ENCODE measurements around the gene CCER1.

CCER1 gene

DNA sequence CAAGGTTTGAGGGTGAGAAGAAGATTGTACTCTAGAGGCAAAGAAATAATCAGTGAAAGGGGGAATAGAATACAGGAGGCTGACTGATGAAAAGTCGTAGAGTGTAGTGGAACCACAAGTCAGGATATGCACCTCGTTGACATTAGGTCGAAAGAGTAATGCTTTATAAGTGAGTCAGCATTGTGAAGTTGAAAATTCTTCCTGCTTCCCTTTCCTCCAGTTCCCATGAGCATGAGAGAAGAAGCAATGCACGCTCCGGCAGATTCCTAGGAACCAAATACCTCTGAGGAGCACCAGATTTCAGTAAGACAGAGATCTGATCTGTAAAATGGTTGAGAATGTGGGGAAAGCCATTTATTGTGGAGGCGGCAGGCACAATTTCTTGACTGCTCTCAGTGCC is 16.5 kb downstream of the CCER1 start:
- Histone ChIP-seq H3K9me3 (no peaks in the 10 kb centered on the region), H3K27me3 (no peaks in the 10 kb centered on the region), H3K36me3 (no peaks in the 10 kb centered on the region), H3K4me1 (ENCODE audit: control insufficient read depth in 1 of 2, insufficient read depth in 1 of 2, low read depth in 1 of 2, low read length in 1 of 2) (no peaks in the 10 kb centered on the region), H3K27ac (no peak overlapping the region), H3K4me3 (ENCODE audit: low read depth in 1 of 2, low read length in 1 of 2) (no peak overlapping the region)
- TF ChIP-seq, protein P1, sequence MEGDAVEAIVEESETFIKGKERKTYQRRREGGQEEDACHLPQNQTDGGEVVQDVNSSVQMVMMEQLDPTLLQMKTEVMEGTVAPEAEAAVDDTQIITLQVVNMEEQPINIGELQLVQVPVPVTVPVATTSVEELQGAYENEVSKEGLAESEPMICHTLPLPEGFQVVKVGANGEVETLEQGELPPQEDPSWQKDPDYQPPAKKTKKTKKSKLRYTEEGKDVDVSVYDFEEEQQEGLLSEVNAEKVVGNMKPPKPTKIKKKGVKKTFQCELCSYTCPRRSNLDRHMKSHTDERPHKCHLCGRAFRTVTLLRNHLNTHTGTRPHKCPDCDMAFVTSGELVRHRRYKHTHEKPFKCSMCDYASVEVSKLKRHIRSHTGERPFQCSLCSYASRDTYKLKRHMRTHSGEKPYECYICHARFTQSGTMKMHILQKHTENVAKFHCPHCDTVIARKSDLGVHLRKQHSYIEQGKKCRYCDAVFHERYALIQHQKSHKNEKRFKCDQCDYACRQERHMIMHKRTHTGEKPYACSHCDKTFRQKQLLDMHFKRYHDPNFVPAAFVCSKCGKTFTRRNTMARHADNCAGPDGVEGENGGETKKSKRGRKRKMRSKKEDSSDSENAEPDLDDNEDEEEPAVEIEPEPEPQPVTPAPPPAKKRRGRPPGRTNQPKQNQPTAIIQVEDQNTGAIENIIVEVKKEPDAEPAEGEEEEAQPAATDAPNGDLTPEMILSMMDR (IDR thresholded peaks at IDR 0.05): no peak

DNA sequence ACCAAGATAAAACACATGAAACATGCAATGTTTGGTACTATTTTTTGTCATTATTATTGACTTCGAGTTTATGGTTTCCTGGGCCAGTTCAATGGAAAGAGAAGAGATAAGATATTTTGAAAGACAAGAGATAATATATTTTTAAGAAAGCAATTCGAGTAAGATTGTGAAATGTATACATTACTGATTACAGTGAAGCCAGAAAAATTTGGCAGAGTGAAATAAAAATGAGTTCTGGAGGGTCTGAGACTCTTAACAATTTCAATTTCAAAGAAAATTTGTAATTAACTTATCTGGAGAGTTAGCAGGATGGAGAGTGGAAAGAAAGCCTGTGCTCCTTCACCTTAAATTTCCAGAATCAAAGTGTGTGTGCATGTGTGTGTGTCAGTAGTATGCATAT is 17.3 kb downstream of the CCER1 start:
- TF ChIP-seq, protein P1 (IDR thresholded peaks at IDR 0.05): no peak
- H3K9me3 ChIP-seq: no peaks in the 10 kb centered on the region
- no peak overlapping the region for H3K4me3 ChIP-seq (ENCODE audit: low read depth in 1 of 2, low read length in 1 of 2)
- no peaks in the 10 kb centered on the region for H3K4me1 ChIP-seq (ENCODE audit: control insufficient read depth in 1 of 2, insufficient read depth in 1 of 2, low read depth in 1 of 2, low read length in 1 of 2)
- no peaks in the 10 kb centered on the region for H3K27me3 ChIP-seq
- no peaks in the 10 kb centered on the region for H3K36me3 ChIP-seq
- H3K27ac ChIP-seq: no peak overlapping the region

DNA sequence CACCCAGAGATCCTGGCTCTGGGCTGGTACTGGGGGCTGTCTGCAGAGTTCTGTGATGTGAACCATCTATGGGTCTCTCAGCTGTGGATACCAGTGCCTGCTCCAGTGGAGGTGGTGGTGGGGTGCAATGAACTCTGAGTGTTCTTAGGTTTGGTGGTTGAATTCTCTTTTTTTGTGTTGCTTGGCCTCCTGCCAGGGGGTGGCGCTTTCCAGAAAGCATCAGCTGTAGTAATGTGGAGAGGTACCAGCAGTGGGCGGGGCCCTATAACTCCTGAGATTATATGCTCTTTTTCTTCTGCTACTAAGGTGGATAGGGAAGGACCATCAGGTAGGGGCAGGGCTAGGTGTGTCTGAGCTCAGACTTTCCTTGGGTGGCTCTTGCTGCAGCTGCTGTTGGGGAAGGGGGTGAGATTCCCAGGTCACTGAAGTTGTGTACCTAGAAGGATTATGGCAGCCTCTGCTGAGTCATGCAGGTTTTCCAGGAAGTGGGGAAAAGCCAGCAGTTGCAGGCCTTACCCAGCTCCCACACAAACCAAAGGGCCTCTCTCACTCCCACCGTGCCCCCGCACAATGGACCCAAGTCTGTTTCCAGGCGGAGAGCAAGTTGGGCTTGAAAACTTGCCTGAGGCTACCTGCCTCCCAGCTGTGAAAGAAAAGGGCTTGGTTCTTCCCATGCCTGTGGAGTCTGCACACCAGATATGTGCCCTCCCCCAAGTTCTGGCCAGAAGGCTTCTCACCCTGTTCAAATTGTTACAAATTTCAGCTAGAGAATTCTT is 18.6 kb downstream of the CCER1 start:
- no peaks in the 10 kb centered on the region for H3K9me3 ChIP-seq
- no peak overlapping the region for H3K27ac ChIP-seq
- H3K36me3 ChIP-seq: no peaks in the 10 kb centered on the region
- TF ChIP-seq, protein P1 (IDR thresholded peaks at IDR 0.05): no peak
- no peaks in the 10 kb centered on the region for H3K4me1 ChIP-seq (ENCODE audit: control insufficient read depth in 1 of 2, insufficient read depth in 1 of 2, low read depth in 1 of 2, low read length in 1 of 2)
- no peak overlapping the region for H3K4me3 ChIP-seq (ENCODE audit: low read depth in 1 of 2, low read length in 1 of 2)
- H3K27me3 ChIP-seq: no peaks in the 10 kb centered on the region

DNA sequence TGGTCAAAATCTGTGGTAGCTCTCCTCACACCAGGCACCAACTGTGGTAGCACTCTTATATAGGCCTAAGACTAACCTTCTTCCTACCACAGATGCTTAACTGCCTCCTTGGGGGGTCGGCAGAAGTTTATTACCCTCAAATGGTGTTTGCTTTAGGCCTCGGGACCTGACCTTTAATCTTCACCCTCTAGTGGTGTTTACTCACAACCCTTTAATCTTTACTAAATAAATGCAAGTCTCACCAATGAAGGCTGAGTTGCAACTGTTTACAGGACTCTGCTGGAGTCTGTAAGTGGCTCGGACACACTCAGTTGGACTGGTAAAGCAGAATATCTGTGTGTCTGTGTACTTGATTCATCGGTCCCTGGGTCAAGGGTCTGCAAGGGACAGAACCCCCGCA is 29.4 kb downstream of the CCER1 start:
- H3K27me3 ChIP-seq: no peaks in the 10 kb centered on the region
- H3K4me3 ChIP-seq (ENCODE audit: low read depth in 1 of 2, low read length in 1 of 2): no peak overlapping the region
- H3K27ac ChIP-seq: no peak overlapping the region
- no peaks in the 10 kb centered on the region for H3K9me3 ChIP-seq
- no peaks in the 10 kb centered on the region for H3K4me1 ChIP-seq (ENCODE audit: control insufficient read depth in 1 of 2, insufficient read depth in 1 of 2, low read depth in 1 of 2, low read length in 1 of 2)
- no peaks in the 10 kb centered on the region for H3K36me3 ChIP-seq
- TF ChIP-seq, protein P1 (IDR thresholded peaks at IDR 0.05): no peak

DNA sequence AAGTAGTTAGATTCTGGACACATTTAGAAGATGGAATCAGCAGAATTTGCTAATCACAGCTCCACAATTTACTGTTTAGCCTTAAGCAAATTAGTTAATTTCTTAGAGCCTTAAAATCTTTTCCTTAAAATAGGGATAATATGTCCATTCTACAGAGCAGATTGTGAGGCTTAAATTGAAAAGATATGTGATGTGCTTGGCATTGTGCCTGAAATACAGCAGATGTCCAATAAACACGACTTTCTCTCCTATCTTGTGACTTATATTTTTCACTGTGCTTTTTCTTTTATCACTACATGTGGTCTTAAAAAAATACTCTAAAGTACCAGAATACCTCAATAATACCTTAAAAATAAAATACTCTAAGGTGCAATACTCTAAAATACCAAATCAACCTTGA is 30.6 kb downstream of the CCER1 start:
- Histone ChIP-seq H3K4me3 (ENCODE audit: low read depth in 1 of 2, low read length in 1 of 2) (no peak overlapping the region), H3K27ac (no peak overlapping the region), H3K27me3 (no peaks in the 10 kb centered on the region), H3K4me1 (ENCODE audit: control insufficient read depth in 1 of 2, insufficient read depth in 1 of 2, low read depth in 1 of 2, low read length in 1 of 2) (no peaks in the 10 kb centered on the region), H3K36me3 (no peaks in the 10 kb centered on the region), H3K9me3 (no peaks in the 10 kb centered on the region)
- TF ChIP-seq, protein P1 (IDR thresholded peaks at IDR 0.05): no peak

All from neutrophil (primary cell).